HFFc6 (cell line): ENCODE results near the gene KDM8. TPM values are rescaled to one million over a fixed set of nuclear protein-coding genes. Genes with fewer than 3 reads are reported as not detected.

ENCODE experiments used
- DNase-seq: peaks from one replicate; pipeline ENCODE4 v3.0.0-alpha.2; 2018
- H3K27ac Mint-ChIP-seq: 2 replicates; pipeline ENCODE4 v1.8.0; 2020; ENCODE audit warnings: mild to moderate bottlenecking, mixed read lengths
- H3K27me3 Mint-ChIP-seq: 2 replicates; pipeline ENCODE4 v1.8.0; 2021; ENCODE audit warnings: mild to moderate bottlenecking, moderate library complexity, mixed read lengths; ENCODE audit not compliant: insufficient read depth
- H3K36me3 Mint-ChIP-seq: 2 replicates; pipeline ENCODE4 v1.8.0; 2021; ENCODE audit warnings: low read depth, mixed read lengths
- H3K4me1 Mint-ChIP-seq: 2 replicates; pipeline ENCODE4 v1.8.0; 2020; ENCODE audit warnings: low read depth, mixed read lengths
- H3K4me3 Mint-ChIP-seq: 2 replicates; pipeline ENCODE4 v1.8.0; 2020; ENCODE audit warnings: mild to moderate bottlenecking, moderate library complexity, mixed read lengths
- H3K9me3 Mint-ChIP-seq: 2 replicates; pipeline ENCODE4 v1.8.0; 2020; ENCODE audit warnings: mild to moderate bottlenecking, mixed read lengths
- total RNA-seq, 6 experiments: library from RNA; stranded (reverse); fragmentation: NEBNext Ultra II Directional; extraction: Animal tissue kit (Norgen Biotek cat#: 25700); gene quantifications; 2 replicates in 1 of 6; 3 replicates in 5 of 6; pipeline ENCODE4 v1.2.3, GENCODE V29; 2021
- TF ChIP-seq, protein P1 (sequence below): fragments of 200-600 bp; sonication (generic); IDR thresholded peaks from 2 replicates; pipeline ENCODE4 v1.5.0; 2021; ENCODE audit warnings: antibody characterized with exemption, mild to moderate bottlenecking

KDM8 gene
- total RNA-seq, 6 experiments from 2014 or later = 4.1 to 5.8 (median 4.9) TPM

DNA sequence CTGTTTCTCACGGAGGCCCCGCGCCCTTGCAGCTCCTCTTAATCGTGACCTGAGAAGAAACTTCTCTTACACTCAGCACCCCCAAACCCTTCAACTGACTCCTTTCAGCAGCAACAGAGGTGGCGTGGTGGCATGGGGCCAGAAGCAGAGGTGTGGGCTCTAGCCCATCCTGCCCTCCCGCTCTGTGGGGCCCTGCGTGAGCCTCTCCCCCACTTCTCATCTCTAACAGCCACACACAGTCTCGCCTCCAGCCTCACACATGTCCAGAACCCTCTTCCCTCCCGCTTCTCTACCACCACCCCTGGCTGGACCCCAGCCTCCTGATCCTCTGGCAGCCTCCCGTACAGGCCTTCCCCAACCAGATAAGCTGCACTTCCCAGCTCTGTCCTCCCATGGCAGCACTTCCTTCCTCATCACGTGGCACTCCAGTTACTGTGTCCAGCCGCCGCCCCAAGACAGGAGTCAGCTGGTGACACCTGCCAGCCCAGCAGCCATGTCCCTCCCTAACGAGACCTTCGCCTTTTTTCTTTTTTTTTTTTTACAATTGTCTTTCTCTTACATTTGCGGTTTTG is 34.8 kb downstream of the KDM8 start:
- H3K4me1 Mint-ChIP-seq = peaks cover 70% of the 10 kb centered on the region
- DNase-seq = no peak
- no peaks in the 10 kb centered on the region; the same call in 1 of the 2 replicates for H3K36me3 Mint-ChIP-seq
- no peaks in the 10 kb centered on the region for H3K9me3 Mint-ChIP-seq
- TF ChIP-seq, protein P1, sequence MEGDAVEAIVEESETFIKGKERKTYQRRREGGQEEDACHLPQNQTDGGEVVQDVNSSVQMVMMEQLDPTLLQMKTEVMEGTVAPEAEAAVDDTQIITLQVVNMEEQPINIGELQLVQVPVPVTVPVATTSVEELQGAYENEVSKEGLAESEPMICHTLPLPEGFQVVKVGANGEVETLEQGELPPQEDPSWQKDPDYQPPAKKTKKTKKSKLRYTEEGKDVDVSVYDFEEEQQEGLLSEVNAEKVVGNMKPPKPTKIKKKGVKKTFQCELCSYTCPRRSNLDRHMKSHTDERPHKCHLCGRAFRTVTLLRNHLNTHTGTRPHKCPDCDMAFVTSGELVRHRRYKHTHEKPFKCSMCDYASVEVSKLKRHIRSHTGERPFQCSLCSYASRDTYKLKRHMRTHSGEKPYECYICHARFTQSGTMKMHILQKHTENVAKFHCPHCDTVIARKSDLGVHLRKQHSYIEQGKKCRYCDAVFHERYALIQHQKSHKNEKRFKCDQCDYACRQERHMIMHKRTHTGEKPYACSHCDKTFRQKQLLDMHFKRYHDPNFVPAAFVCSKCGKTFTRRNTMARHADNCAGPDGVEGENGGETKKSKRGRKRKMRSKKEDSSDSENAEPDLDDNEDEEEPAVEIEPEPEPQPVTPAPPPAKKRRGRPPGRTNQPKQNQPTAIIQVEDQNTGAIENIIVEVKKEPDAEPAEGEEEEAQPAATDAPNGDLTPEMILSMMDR = no peak
- peak overlapping the region; percentile 69 for H3K27ac Mint-ChIP-seq
- H3K4me3 Mint-ChIP-seq = no peak overlapping the region
- H3K27me3 Mint-ChIP-seq = no peaks in the 10 kb centered on the region

DNA sequence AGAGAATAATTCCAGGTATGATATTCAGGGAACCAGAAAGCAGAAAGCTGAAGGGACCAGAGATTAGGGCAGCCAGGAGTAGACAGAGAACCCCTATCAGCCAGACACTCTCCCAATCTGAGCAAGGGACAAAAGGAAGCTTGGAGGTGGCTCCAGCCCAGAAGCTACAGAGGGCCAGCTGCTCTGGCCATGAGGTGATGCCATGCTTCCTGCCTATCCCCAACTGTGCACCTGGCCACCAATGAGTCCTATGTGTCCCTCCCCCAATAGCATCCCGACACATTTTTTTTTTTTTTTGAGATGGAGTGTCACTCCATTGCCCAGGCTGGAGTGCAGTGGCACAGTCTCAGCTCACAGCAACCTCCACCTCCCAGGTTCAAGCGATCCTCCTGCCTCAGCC is 35.3 kb downstream of the KDM8 start:
- H3K27ac Mint-ChIP-seq = peak overlapping the region; percentile 69; the same call in 1 of the 2 replicates
- no peak overlapping the region for H3K4me3 Mint-ChIP-seq
- TF ChIP-seq, protein P1 = no peak
- peaks cover 1% of the 10 kb centered on the region; the same call in 1 of the 2 replicates for H3K27me3 Mint-ChIP-seq
- H3K4me1 Mint-ChIP-seq = peaks cover 75% of the 10 kb centered on the region
- no peak for DNase-seq
- no peaks in the 10 kb centered on the region; the same call in 1 of the 2 replicates for H3K36me3 Mint-ChIP-seq
- H3K9me3 Mint-ChIP-seq = no peaks in the 10 kb centered on the region

DNA sequence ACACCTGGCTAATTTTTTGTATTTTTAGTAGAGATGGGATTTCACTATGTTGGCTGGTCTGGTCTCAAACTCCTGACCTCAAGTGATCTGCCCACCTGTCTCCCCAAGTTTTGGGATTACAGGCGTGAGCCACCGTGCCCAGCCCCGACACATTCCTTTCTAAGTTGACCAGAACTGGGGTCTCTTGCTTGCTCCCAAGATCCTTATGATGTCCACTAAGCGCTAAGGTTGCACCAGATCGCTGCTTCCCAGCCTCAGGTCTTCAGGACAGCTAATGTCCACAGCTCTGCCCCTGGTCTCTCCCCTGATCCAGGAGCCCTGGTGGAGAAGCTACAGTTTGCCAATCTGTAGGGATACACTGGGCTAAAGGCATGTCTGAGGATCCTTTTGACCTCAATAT is 35.7 kb downstream of the KDM8 start:
- Mint-ChIP-seq H3K4me3 (no peak overlapping the region), H3K9me3 (no peaks in the 10 kb centered on the region), H3K4me1 (peaks cover 79% of the 10 kb centered on the region), H3K36me3 (no peaks in the 10 kb centered on the region; the same call in 1 of the 2 replicates), H3K27me3 (peaks cover 1% of the 10 kb centered on the region; the same call in 1 of the 2 replicates), H3K27ac (no peak overlapping the region)
- no peak for DNase-seq
- TF ChIP-seq, protein P1 = no peak

DNA sequence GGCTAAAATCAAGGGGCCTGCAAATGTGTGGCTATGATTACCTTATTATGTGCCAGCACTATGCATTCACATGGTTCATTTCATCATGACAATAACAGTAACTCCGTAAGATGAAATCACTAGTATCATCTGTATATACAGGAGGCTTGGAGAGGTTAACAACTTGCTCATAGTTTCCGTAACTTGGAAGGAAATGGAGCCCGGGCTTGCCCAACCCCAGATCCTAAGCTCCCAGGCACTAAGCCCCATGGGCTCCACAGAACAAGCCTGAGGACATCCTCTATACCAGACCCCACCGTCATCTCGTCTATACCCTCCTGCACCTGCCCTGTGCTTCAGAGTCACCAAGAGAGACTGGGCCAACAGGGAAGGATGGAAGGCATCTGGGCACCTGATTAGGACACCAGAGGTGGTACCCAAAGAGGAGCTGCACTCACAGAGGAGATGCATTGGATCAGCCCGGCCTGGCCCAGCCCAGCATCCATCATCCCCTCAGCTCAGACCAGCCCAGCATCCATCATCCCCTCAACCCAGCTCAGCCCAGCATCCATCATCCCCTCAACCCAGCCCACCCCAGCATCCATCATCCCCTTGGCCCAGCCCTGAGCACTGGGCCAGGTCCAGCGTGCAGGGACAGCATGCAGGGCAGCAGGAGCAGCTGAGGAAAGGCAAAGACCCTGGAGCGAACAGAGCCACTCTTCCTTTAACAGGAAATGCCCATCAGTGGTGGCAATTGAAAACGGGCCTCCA is 36.8 kb downstream of the KDM8 start:
- TF ChIP-seq, protein P1 = no peak
- H3K4me3 Mint-ChIP-seq = no peak overlapping the region
- H3K27me3 Mint-ChIP-seq = peaks cover 1% of the 10 kb centered on the region; the same call in 1 of the 2 replicates
- H3K4me1 Mint-ChIP-seq = peaks cover 84% of the 10 kb centered on the region
- no peak for DNase-seq
- H3K27ac Mint-ChIP-seq = peak overlapping the region; percentile 33
- H3K9me3 Mint-ChIP-seq = no peaks in the 10 kb centered on the region
- H3K36me3 Mint-ChIP-seq = no peaks in the 10 kb centered on the region; the same call in 1 of the 2 replicates

DNA sequence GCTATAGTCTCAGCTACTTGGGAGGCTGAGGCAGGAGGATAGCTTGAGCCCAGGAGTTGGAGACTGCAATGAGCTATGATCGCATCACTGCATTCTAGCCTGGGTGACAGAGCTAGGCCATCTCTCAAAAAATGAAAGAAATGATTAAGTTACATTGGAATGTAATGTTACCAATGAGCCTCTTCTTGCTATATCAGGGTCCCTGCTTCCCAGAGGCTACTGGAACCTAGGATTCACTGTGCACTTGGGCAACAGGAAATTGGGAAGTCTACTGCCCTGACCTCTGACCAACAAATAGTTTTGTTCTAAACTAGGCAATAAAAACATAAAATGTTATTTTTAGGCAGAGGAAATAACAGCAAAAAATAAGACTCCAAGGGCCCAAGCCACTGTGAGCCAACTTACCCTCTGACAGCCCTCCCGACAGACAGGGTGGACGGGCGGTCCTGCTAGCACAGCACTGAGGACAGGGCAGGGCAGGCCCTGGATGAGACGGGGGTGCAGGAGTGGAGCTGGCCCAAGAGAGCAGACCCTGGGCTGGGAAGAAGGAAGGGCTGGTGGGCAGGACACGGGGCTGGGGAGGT is 37.7 kb downstream of the KDM8 start:
- H3K4me1 Mint-ChIP-seq = peaks cover 86% of the 10 kb centered on the region
- peaks cover 1% of the 10 kb centered on the region; the same call in 1 of the 2 replicates for H3K27me3 Mint-ChIP-seq
- H3K9me3 Mint-ChIP-seq = no peaks in the 10 kb centered on the region
- H3K4me3 Mint-ChIP-seq = peak overlapping the region; percentile 31
- TF ChIP-seq, protein P1 = no peak
- peak; percentile 81 for DNase-seq
- peak overlapping the region; percentile 81 for H3K27ac Mint-ChIP-seq
- no peaks in the 10 kb centered on the region; the same call in 1 of the 2 replicates for H3K36me3 Mint-ChIP-seq
